Body of pancreas (tissue), 4 donors: ENCODE results near the gene UBE2R2.

Source experiments
- POLR2A ChIP-seq, 3 donors: fragments of 450-650 bp; IDR thresholded peaks; one replicate each; pipeline ENCODE4 v1.6.1; 2016; ENCODE audit warnings: antibody characterized with exemption in 3 of 3, mild to moderate bottlenecking in 2 of 3
- TF ChIP-seq, protein P1 (sequence below), 7 experiments: fragments of 450-650 bp in 4 of 7; fragments of 200-600 bp in 3 of 7; sonication (generic) in 3 of 7; IDR thresholded peaks; one replicate each; pipeline ENCODE4 v1.5.1; 2016 to 2019; ENCODE audit warnings: antibody characterized with exemption in 7 of 7

- TF ChIP-seq, protein P1, sequence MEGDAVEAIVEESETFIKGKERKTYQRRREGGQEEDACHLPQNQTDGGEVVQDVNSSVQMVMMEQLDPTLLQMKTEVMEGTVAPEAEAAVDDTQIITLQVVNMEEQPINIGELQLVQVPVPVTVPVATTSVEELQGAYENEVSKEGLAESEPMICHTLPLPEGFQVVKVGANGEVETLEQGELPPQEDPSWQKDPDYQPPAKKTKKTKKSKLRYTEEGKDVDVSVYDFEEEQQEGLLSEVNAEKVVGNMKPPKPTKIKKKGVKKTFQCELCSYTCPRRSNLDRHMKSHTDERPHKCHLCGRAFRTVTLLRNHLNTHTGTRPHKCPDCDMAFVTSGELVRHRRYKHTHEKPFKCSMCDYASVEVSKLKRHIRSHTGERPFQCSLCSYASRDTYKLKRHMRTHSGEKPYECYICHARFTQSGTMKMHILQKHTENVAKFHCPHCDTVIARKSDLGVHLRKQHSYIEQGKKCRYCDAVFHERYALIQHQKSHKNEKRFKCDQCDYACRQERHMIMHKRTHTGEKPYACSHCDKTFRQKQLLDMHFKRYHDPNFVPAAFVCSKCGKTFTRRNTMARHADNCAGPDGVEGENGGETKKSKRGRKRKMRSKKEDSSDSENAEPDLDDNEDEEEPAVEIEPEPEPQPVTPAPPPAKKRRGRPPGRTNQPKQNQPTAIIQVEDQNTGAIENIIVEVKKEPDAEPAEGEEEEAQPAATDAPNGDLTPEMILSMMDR (IDR thresholded peaks at IDR 0.05): no peak
- no peak for TF ChIP-seq POLR2A (IDR thresholded peaks at IDR 0.05)
Observed at GRCh38 chr9:33843312-33843961, 26.5 kb downstream of the UBE2R2 start.
